HCT116 (cell line): ENCODE data around the gene MAN2A2. TPM values are rescaled to one million over a fixed set of nuclear protein-coding genes. Genes with fewer than 3 reads are reported as not detected.

Experiments
- ATAC-seq: fragments of 200-7000 bp; cut with Tn5 transposase; 2 replicates; pipeline ENCODE4 v1.9.1; 2020; ENCODE audit warnings: mild to moderate bottlenecking, moderate library complexity
- BruUV-seq: library from RNA; stranded (reverse); fragments of 400-500 nt; replicated peaks from 2 replicates; lab custom pipeline; 2021; lab: Mats Ljungman, UMichigan
- CTCF ChIA-PET: fragments of 300-600 bp; sonication (Branson Sonifier 250); formaldehyde crosslinking; loops from one replicate; lab custom pipeline; 2021; ENCODE audit warnings: antibody characterized with exemption; lab: Charles Lee
- POLR2A ChIA-PET: fragments of 300-600, 350-600 bp; sonication (Branson Sonifier 250); formaldehyde crosslinking; loops from one replicate; lab custom pipeline; 2021; ENCODE audit warnings: antibody characterized with exemption; lab: Charles Lee
- RAD21 ChIA-PET, 2 experiments: fragments of 300-600 bp; sonication (Branson Sonifier 250); formaldehyde crosslinking; loops; one replicate each; lab custom pipeline; 2023; ENCODE audit warnings: low total read pairs in 2 of 2; ENCODE audit not compliant: uncharacterized antibody in 2 of 2, unreplicated experiment in 2 of 2, low non-redundant PET in 1 of 2; lab: Charles Lee
- DNase-seq: peaks from one replicate; pipeline ENCODE4 v3.0.0-alpha.2; 2010; ENCODE audit warnings: low read depth, low spot score
- H2AFZ ChIP-seq: fragments of 200-600 bp; shearing (Covaris generic), sonication (generic); 2 replicates; pipeline ENCODE4 v1.6.1; 2017; ENCODE audit warnings: low read depth, mixed run types, mixed read lengths, antibody characterized with exemption, low read length; ENCODE audit not compliant: poor library complexity, severe bottlenecking
- H3K27ac ChIP-seq: 2 replicates; pipeline ENCODE4 v1.5.1; 2012; ENCODE audit warnings: low read depth, low read length
- H3K27me3 ChIP-seq: fragments of 200-600 bp; sonication (generic); 2 replicates; pipeline ENCODE4 v1.6.1; 2016; ENCODE audit warnings: mixed run types, low read length, mixed read lengths; ENCODE audit not compliant: insufficient read depth
- H3K36me3 ChIP-seq, 2 experiments: fragments of 200-500 bp in 1 of 2; fragments of 200-600 bp in 1 of 2; sonication (Bioruptor generic) in 1 of 2; sonication (generic) in 1 of 2; 2 replicates each; pipeline versions ENCODE4 v1.5.1 to v1.6.1; 2014 to 2016; ENCODE audit warnings: low read length in 2 of 2, inconsistent platforms in 1 of 2, mixed read lengths in 1 of 2, mixed run types in 1 of 2; ENCODE audit not compliant: insufficient read depth in 2 of 2, control insufficient read depth in 1 of 2
- H3K4me1 ChIP-seq, 2 experiments: fragments of 200-600 bp in 1 of 2; sonication (generic) in 1 of 2; 2 replicates each; pipeline versions ENCODE4 v1.5.1 to v1.6.1; 2012 to 2017; ENCODE audit warnings: low read length in 2 of 2, inconsistent platforms in 1 of 2, mild to moderate bottlenecking in 1 of 2, mixed read lengths in 1 of 2, mixed run types in 1 of 2, moderate library complexity in 1 of 2; ENCODE audit not compliant: insufficient read depth in 2 of 2, control insufficient read depth in 1 of 2
- H3K4me2 ChIP-seq: fragments of 200-600 bp; sonication (generic); 2 replicates; pipeline ENCODE4 v1.6.1; 2017; ENCODE audit warnings: mixed run types, low read length, mixed read lengths
- H3K4me3 ChIP-seq, 2 experiments: fragments of 200-600 bp in 1 of 2; sonication (generic) in 1 of 2; replicated peaks in 1 of 2; 2 replicates each; pipeline ENCODE4 v1.5.1; 2011 to 2016; ENCODE audit warnings: low read length in 2 of 2, control low read depth in 1 of 2, low read depth in 1 of 2, mild to moderate bottlenecking in 1 of 2, mixed read lengths in 1 of 2, mixed run types in 1 of 2
- H3K79me2 ChIP-seq: fragments of 200-600 bp; sonication (generic); 2 replicates; pipeline ENCODE4 v1.6.1; 2017; ENCODE audit warnings: mild to moderate bottlenecking, mixed run types, low read length, moderate library complexity, mixed read lengths; ENCODE audit not compliant: insufficient read depth
- H3K9ac ChIP-seq: fragments of 200-600 bp; sonication (generic); 2 replicates; pipeline ENCODE4 v1.6.1; 2016; ENCODE audit warnings: low read length, mixed read lengths
- H3K9me2 ChIP-seq: fragments of 200-600 bp; sonication (generic), shearing (Covaris generic); 2 replicates; pipeline ENCODE4 v1.6.1; 2017; ENCODE audit warnings: mixed run types, mild to moderate bottlenecking, moderate library complexity; ENCODE audit not compliant: insufficient read depth
- H3K9me3 ChIP-seq, 2 experiments: fragments of 200-500 bp in 1 of 2; fragments of 200-600 bp in 1 of 2; sonication (Bioruptor generic) in 1 of 2; sonication (generic) in 1 of 2; 2 replicates each; pipeline ENCODE4 v1.6.1; 2014 to 2017; ENCODE audit warnings: low read length in 2 of 2, mixed read lengths in 2 of 2, inconsistent platforms in 1 of 2, low read depth in 1 of 2, mild to moderate bottlenecking in 1 of 2, mixed run types in 1 of 2, moderate library complexity in 1 of 2; ENCODE audit not compliant: control insufficient read depth in 1 of 2, insufficient read depth in 1 of 2
- H4K20me1 ChIP-seq: fragments of 200-600 bp; sonication (generic), shearing (Covaris generic); 2 replicates; pipeline ENCODE4 v1.6.1; 2017; ENCODE audit warnings: mixed run types, mild to moderate bottlenecking, moderate library complexity; ENCODE audit not compliant: insufficient read depth
- CBX3 ChIP-seq: IDR thresholded peaks from 2 replicates; pipeline ENCODE4 v1.6.1; 2012; ENCODE audit warnings: low read depth
- CEBPB ChIP-seq: IDR thresholded peaks from 2 replicates; pipeline ENCODE4 v1.6.1; 2012; ENCODE audit warnings: low read depth
- EGR1 ChIP-seq: IDR thresholded peaks from 2 replicates; pipeline ENCODE4 v1.6.1; 2012; ENCODE audit warnings: low read depth
- ELF1 ChIP-seq: IDR thresholded peaks from 2 replicates; pipeline ENCODE4 v1.6.1; 2012; ENCODE audit warnings: low read depth, borderline replicate concordance
- EZH2 ChIP-seq: fragments of 200-600 bp; sonication (generic); IDR thresholded peaks from 2 replicates; pipeline ENCODE4 v1.6.1; 2017; ENCODE audit warnings: antibody characterized with exemption, mixed run types
- EZH2phosphoT487 ChIP-seq: fragments of 200-600 bp; IDR thresholded peaks from 2 replicates; pipeline ENCODE4 v1.6.1; 2018; ENCODE audit warnings: antibody characterized with exemption, borderline replicate concordance
- POLR2A ChIP-seq: IDR thresholded peaks from 2 replicates; pipeline ENCODE4 v1.7.0; 2011; ENCODE audit warnings: borderline replicate concordance; ENCODE audit not compliant: insufficient read depth, insufficient read length; ENCODE audit errors: extremely low read depth
- SIN3A ChIP-seq: IDR thresholded peaks from 2 replicates; pipeline ENCODE4 v1.6.1; 2012; ENCODE audit warnings: low read depth
- SP1 ChIP-seq: IDR thresholded peaks from 2 replicates; pipeline ENCODE4 v1.6.1; 2012; ENCODE audit warnings: low read depth
- SRF ChIP-seq: IDR thresholded peaks from 2 replicates; pipeline ENCODE4 v1.6.1; 2012; ENCODE audit warnings: low read depth
- TCF7L2 ChIP-seq: IDR thresholded peaks from 2 replicates; pipeline ENCODE4 v1.7.0; 2011; ENCODE audit warnings: borderline replicate concordance, inconsistent platforms; ENCODE audit not compliant: insufficient read depth, insufficient read length; ENCODE audit errors: extremely low read depth
- YY1 ChIP-seq: IDR thresholded peaks from 2 replicates; pipeline ENCODE4 v1.6.1; 2011; ENCODE audit warnings: low read length, low read depth, moderate library complexity, mild to moderate bottlenecking; ENCODE audit not compliant: insufficient replicate concordance; ENCODE audit errors: extremely low read depth
- ZNF274 ChIP-seq: fragments of 200-500 bp; sonication (Bioruptor generic); IDR thresholded peaks from 2 replicates; pipeline ENCODE4 v1.6.1; 2014; ENCODE audit warnings: mild to moderate bottlenecking, low read depth, low read length, inconsistent platforms
- intact Hi-C: fragments of 100-400 bp; cut with micrococcal nuclease; formaldehyde crosslinking; loops from 2 replicates; pipeline ENCODE4 v1.10.0; 2022
- total RNA-seq: library from RNA; stranded (reverse); gene quantifications from one replicate; pipeline ENCODE4 v1.2.1, GENCODE V29; 2021; ENCODE audit not compliant: unreplicated experiment

Gene MAN2A2
- total RNA-seq, 1 experiment from 2014 or later: 44.9 TPM

DNA sequence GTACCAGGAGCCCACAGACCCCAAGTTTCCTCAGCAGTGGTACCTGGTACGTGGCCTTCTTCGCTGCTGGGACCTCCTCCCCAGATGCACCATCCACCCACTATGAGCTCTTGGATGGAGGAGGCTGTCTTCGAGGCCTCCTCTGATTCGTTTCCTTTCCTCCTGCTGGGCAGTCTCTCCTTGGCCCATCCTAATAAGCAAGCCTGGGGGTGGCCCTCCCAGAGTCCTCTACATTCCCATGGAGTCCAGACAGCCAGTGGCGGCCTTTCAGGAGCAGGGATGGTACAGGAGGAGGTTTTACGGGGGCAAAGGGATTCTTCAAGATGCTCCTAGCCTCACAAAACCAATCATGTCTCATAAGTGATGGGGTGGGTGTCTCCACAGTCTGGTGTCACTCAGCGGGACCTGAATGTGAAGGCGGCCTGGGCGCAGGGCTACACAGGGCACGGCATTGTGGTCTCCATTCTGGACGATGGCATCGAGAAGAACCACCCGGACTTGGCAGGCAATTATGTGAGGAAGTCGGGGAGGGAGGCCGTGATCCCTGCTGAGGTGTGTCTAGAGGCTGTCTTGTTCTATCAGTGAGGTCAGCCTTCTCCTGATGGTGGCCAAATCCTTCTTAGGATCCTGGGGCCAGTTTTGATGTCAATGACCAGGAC lies 26.5 kb upstream of the MAN2A2 start:
- H2AFZ ChIP-seq: no peak overlapping the region
- no peaks in the 10 kb centered on the region for H3K9me2 ChIP-seq
- H3K9me3 ChIP-seq: no peaks in the 10 kb centered on the region
- no peak for DNase-seq
- H3K79me2 ChIP-seq: peaks cover 30% of the 10 kb centered on the region
- POLR2A ChIA-PET: no interaction called here
- intact Hi-C loops: no loop called here
- H3K4me1 ChIP-seq: peaks cover 22 to 25% of the 10 kb centered on the region in 2 experiments
- H3K9ac ChIP-seq: no peak overlapping the region
- H3K36me3 ChIP-seq: peaks cover 10 to 11% of the 10 kb centered on the region in 2 experiments; a peak in 3 of 4 replicates
- TF ChIP-seq CBX3 (no peak), TCF7L2 (no peak), ELF1 (no peak), YY1 (no peak), SRF (no peak)
- TF ChIP-seq, all 23 proteins: peak for 0
- H3K4me2 ChIP-seq: no peak overlapping the region
- no peak overlapping the region for H3K4me3 ChIP-seq
- RAD21 ChIA-PET: no interaction called here
- H4K20me1 ChIP-seq: no peaks in the 10 kb centered on the region
- H3K27ac ChIP-seq: no peak overlapping the region
- no peak for ATAC-seq
- H3K27me3 ChIP-seq: no peaks in the 10 kb centered on the region
- CTCF ChIA-PET: no interaction called here
- BruUV-seq: no TSS peak

GRCh38 chr15:90877315-90877714 lies 25.8 kb upstream of the MAN2A2 start:
- H3K4me3 ChIP-seq: no peak overlapping the region
- TF ChIP-seq CEBPB: no peak
- no peak for TF ChIP-seq SIN3A
- no peak for TF ChIP-seq TCF7L2
- TF ChIP-seq ZNF274: no peak
- no peak for TF ChIP-seq CBX3
- no peak for TF ChIP-seq SP1
- TF ChIP-seq EZH2: no peak
- no peak for TF ChIP-seq EZH2phosphoT487
- no peak for TF ChIP-seq POLR2A
- TF ChIP-seq EGR1: no peak
- H3K79me2 ChIP-seq: peaks cover 27% of the 10 kb centered on the region
- no peak overlapping the region for H3K9ac ChIP-seq
- ATAC-seq (no peak), DNase-seq (no peak)
- ChIA-PET POLR2A (no interaction called here), CTCF (no interaction called here), RAD21 (no interaction called here)
- H3K27me3 ChIP-seq: no peaks in the 10 kb centered on the region
- peaks cover 22% of the 10 kb centered on the region in 2 experiments for H3K4me1 ChIP-seq
- no peak overlapping the region for H2AFZ ChIP-seq
- BruUV-seq: no TSS peak
- no peaks in the 10 kb centered on the region for H4K20me1 ChIP-seq
- H3K4me2 ChIP-seq: no peak overlapping the region
- no peaks in the 10 kb centered on the region for H3K9me3 ChIP-seq
- peaks cover 10 to 11% of the 10 kb centered on the region in 2 experiments; a peak in 3 of 4 replicates for H3K36me3 ChIP-seq
- H3K9me2 ChIP-seq: no peaks in the 10 kb centered on the region
- intact Hi-C loops: no loop called here
- no peak overlapping the region; the same call in 1 of the 2 replicates for H3K27ac ChIP-seq
